Measurements from ENCODE around the gene AGPAT2.

Gene AGPAT2

DNA sequence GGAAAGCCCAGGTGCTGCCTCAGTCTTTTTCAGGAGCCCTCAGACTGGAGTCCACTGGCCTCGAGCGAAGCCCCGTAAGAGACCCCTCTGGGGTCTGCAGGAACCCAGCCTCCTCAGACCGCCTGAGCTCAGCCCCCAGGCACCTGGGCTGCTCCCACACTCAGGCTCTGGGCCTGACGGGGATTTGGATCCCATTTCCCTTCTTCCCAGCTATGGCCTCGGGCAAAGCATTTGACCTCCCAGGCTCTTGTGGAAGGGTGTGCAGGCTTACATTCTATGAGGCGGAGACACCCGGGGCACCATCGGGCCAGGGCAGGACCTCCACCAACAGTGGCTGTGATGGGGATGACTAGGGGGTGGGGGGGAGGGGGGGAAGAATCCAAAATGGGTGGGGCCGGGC, 4.5 kb downstream of the AGPAT2 start:
- H3K4me1 ChIP-seq (ENCODE audit: control insufficient read depth, insufficient read depth, low read length), result peaks cover 3% of the 10 kb centered on the region
- peaks cover 3% of the 10 kb centered on the region for H3K36me3 ChIP-seq (ENCODE audit: control insufficient read depth, insufficient read depth, low read length)
- no peaks in the 10 kb centered on the region for H3K27me3 ChIP-seq (ENCODE audit: control insufficient read depth, insufficient read depth, low read length)
- no peak overlapping the region for H3K4me3 ChIP-seq (ENCODE audit: low read depth, low read length)
- H3K9me3 ChIP-seq (ENCODE audit: control insufficient read depth, insufficient read depth, low read length), result no peaks in the 10 kb centered on the region
- H3K9ac ChIP-seq (ENCODE audit: low read depth, low read length), result peak overlapping the region; percentile 60

DNA sequence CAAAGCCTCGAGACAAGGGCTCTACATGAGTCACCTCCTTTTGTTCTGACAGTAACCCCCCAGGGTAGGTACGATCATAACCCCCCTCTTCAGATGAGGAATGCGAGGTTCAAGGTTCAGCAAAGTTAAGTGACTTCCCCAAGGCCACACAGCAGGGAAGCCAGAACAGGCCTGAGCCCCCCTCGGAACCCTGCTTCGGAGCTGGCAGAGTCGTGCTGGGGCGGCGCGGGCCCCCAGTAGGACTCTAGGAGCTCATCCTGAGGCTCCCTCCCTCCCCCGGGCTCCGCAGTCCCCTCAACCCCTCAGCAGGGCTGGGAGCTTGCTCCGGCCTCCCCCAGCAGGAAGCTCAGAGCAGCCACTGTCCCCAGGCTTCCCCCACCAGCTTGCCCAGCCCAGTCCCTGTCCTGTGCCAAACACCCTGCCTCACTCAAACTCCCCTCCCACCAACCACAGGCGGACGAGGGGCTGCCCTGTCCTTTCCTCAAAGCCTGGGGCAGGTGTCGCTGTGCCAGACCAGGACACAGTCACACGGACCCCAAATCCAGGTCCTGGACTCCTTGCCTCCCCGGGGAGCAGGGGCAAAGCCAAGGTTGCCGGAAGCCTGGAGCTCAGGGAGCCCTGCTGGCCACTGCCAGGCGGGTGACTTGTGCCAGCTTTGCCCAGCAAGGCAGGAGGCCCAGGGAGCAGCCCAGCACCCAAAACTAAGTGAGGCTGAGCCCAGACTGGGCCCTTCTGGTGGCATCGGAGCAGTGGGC, 5.1 kb downstream of the AGPAT2 start:
- Histone ChIP-seq H3K27me3 (ENCODE audit: control insufficient read depth, insufficient read depth, low read length) (no peaks in the 10 kb centered on the region), H3K4me1 (ENCODE audit: control insufficient read depth, insufficient read depth, low read length) (peaks cover 3% of the 10 kb centered on the region), H3K4me3 (ENCODE audit: low read depth, low read length) (no peak overlapping the region), H3K36me3 (ENCODE audit: control insufficient read depth, insufficient read depth, low read length) (peaks cover 3% of the 10 kb centered on the region), H3K9me3 (ENCODE audit: control insufficient read depth, insufficient read depth, low read length) (no peaks in the 10 kb centered on the region), H3K9ac (ENCODE audit: low read depth, low read length) (peak overlapping the region; percentile 60)

DNA sequence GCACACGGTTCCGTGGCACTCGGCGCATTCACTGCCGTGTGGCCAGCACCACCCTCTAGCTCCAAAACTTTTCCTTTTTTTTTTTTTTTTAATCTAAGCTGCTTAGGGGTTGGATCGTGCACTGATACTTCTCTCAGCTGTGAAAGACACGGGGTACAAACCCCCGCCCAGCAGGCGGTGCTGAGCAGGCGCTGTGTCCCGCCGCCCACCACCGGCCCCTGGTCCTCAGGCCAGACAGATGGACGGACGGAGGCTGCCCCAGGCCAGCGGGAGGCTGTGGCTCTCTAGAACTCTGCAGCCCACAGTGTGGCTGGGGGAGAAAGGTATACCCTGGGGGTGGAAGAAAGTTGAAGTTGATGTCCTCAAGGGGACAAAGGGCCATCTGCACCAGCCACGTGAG, 6.2 kb downstream of the AGPAT2 start:
- H3K4me1 ChIP-seq (ENCODE audit: control insufficient read depth, insufficient read depth, low read length), result peaks cover 3% of the 10 kb centered on the region
- H3K4me3 ChIP-seq (ENCODE audit: low read depth, low read length), result no peak overlapping the region
- peaks cover 3% of the 10 kb centered on the region for H3K36me3 ChIP-seq (ENCODE audit: control insufficient read depth, insufficient read depth, low read length)
- no peaks in the 10 kb centered on the region for H3K27me3 ChIP-seq (ENCODE audit: control insufficient read depth, insufficient read depth, low read length)
- H3K9ac ChIP-seq (ENCODE audit: low read depth, low read length), result no peak overlapping the region
- H3K9me3 ChIP-seq (ENCODE audit: control insufficient read depth, insufficient read depth, low read length), result no peaks in the 10 kb centered on the region

DNA sequence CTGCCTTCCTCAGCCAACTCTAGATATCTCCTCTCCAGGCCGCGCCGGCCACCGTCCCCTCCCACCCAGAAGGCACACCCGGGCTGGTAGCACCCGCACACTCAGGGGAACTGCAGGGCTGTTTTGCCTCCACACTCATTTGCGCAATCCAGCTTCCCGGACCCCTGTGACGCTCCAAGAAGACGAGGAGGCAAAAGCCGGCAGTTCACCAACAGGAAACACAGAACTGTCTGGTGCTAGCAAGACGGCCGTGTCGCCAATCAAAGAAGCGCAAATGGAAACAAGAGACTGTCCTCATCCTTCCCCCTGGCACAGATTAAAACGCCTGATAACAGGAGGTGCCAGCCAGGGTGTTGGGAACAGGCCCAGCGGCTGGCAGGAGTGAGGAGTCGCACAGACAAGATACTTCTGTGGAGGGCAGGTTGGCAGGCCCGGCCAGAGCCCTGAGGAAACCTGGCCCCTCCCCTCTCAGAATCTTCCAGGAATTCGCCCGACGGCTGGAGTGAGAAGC, 7.8 kb downstream of the AGPAT2 start:
- H3K36me3 ChIP-seq (ENCODE audit: control insufficient read depth, insufficient read depth, low read length), result peaks cover 6% of the 10 kb centered on the region
- no peak overlapping the region for H3K4me3 ChIP-seq (ENCODE audit: low read depth, low read length)
- H3K9ac ChIP-seq (ENCODE audit: low read depth, low read length), result no peak overlapping the region
- no peaks in the 10 kb centered on the region for H3K9me3 ChIP-seq (ENCODE audit: control insufficient read depth, insufficient read depth, low read length)
- H3K27me3 ChIP-seq (ENCODE audit: control insufficient read depth, insufficient read depth, low read length), result no peaks in the 10 kb centered on the region
- no peaks in the 10 kb centered on the region for H3K4me1 ChIP-seq (ENCODE audit: control insufficient read depth, insufficient read depth, low read length)

DNA sequence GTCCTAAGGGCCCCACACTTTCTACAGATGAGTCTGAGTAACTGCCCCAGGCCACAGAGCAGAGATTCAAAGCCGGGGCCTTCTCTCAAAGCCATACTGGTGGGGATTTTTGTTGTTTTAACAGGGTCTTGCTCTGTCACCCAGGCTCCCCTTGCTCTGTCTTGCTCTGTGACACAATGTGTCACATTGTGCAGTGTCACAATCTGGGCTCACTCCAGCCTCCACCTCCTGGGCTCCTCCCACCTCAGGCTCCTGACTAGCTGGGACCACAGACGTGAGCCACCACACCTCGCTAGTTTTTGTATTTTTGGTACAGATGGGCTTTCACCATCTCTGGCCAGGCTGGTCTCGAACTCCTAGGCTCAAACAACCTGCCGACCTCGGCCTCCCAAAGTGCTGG, 8.6 kb downstream of the AGPAT2 start:
- no peak overlapping the region for H3K9ac ChIP-seq (ENCODE audit: low read depth, low read length)
- no peak overlapping the region for H3K4me3 ChIP-seq (ENCODE audit: low read depth, low read length)

GRCh38 chr9:136678034-136678433, 9.2 kb downstream of the AGPAT2 start:
- H3K9ac ChIP-seq (ENCODE audit: low read depth, low read length), result no peak overlapping the region
- H3K9me3 ChIP-seq (ENCODE audit: control insufficient read depth, insufficient read depth, low read length), result no peaks in the 10 kb centered on the region
- peaks cover 14% of the 10 kb centered on the region for H3K36me3 ChIP-seq (ENCODE audit: control insufficient read depth, insufficient read depth, low read length)
- H3K27me3 ChIP-seq (ENCODE audit: control insufficient read depth, insufficient read depth, low read length), result no peaks in the 10 kb centered on the region
- no peak overlapping the region for H3K4me3 ChIP-seq (ENCODE audit: low read depth, low read length)
- no peaks in the 10 kb centered on the region for H3K4me1 ChIP-seq (ENCODE audit: control insufficient read depth, insufficient read depth, low read length)

More for the DNA sequence above, 8.6 kb downstream of the AGPAT2 start:
- Histone ChIP-seq H3K9me3 (ENCODE audit: control insufficient read depth, insufficient read depth, low read length) (no peaks in the 10 kb centered on the region), H3K4me1 (ENCODE audit: control insufficient read depth, insufficient read depth, low read length) (no peaks in the 10 kb centered on the region), H3K36me3 (ENCODE audit: control insufficient read depth, insufficient read depth, low read length) (peaks cover 13% of the 10 kb centered on the region), H3K27me3 (ENCODE audit: control insufficient read depth, insufficient read depth, low read length) (no peaks in the 10 kb centered on the region)

DNA sequence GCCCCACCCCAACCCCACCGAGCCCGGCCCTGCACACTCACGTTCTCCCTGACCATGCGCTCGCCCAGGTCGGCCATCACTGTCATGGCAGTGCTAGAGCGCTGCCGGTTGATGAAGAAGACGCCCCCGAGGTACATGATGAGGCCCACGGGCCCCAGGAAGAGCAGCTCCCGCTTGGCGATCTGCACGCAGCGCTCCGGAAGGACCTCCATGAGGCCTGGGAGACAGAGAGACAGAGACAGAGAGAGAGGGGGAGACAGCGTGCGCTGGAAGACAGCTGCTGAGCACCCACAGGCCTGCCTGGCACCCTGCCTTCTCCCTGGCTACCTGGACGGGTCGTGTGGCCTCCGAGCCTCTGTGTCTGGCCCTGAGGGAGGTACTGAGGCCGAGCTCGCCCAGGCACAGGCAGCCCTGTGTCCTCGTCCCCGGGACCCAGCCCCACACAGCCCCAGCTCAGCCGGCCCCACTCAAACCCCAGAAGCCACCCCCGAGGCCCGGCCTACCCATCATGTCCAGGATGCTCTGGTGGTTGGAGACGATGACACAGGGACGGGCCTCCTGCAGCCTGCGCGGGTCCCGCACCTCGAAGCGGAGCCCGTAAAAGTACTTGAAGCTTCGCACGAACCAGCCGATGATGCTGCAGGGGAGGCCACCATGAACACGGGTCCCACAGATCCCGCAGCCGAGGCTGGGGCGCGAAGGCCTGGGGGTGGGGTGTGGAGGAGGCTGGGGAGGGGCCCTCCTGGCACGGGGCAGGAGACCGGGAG, 10.2 kb downstream of the AGPAT2 start:
- Histone ChIP-seq H3K27me3 (ENCODE audit: control insufficient read depth, insufficient read depth, low read length) (no peaks in the 10 kb centered on the region), H3K4me1 (ENCODE audit: control insufficient read depth, insufficient read depth, low read length) (no peaks in the 10 kb centered on the region), H3K9ac (ENCODE audit: low read depth, low read length) (no peak overlapping the region), H3K36me3 (ENCODE audit: control insufficient read depth, insufficient read depth, low read length) (peaks cover 14% of the 10 kb centered on the region), H3K4me3 (ENCODE audit: low read depth, low read length) (no peak overlapping the region), H3K9me3 (ENCODE audit: control insufficient read depth, insufficient read depth, low read length) (no peaks in the 10 kb centered on the region)

GRCh38 chr9:136676297-136676794, 10.9 kb downstream of the AGPAT2 start:
- Histone ChIP-seq H3K9ac (ENCODE audit: low read depth, low read length) (no peak overlapping the region), H3K9me3 (ENCODE audit: control insufficient read depth, insufficient read depth, low read length) (no peaks in the 10 kb centered on the region), H3K4me1 (ENCODE audit: control insufficient read depth, insufficient read depth, low read length) (no peaks in the 10 kb centered on the region), H3K4me3 (ENCODE audit: low read depth, low read length) (no peak overlapping the region), H3K27me3 (ENCODE audit: control insufficient read depth, insufficient read depth, low read length) (no peaks in the 10 kb centered on the region), H3K36me3 (ENCODE audit: control insufficient read depth, insufficient read depth, low read length) (peaks cover 14% of the 10 kb centered on the region)

- H3K36me3 ChIP-seq (ENCODE audit: control insufficient read depth, insufficient read depth, low read length), result peaks cover 14% of the 10 kb centered on the region
These were observed 11.6 kb downstream of the AGPAT2 start for GRCh38 chr9:136675477-136676296.

GRCh38 chr9:136674786-136675349, 12.4 kb downstream of the AGPAT2 start:
- Histone ChIP-seq H3K4me1 (ENCODE audit: control insufficient read depth, insufficient read depth, low read length) (no peaks in the 10 kb centered on the region), H3K9ac (ENCODE audit: low read depth, low read length) (no peak overlapping the region), H3K9me3 (ENCODE audit: control insufficient read depth, insufficient read depth, low read length) (no peaks in the 10 kb centered on the region), H3K4me3 (ENCODE audit: low read depth, low read length) (no peak overlapping the region), H3K27me3 (ENCODE audit: control insufficient read depth, insufficient read depth, low read length) (no peaks in the 10 kb centered on the region), H3K36me3 (ENCODE audit: control insufficient read depth, insufficient read depth, low read length) (peaks cover 14% of the 10 kb centered on the region)

More at GRCh38 chr9:136675477-136676296, 11.6 kb downstream of the AGPAT2 start:
- H3K9me3 ChIP-seq (ENCODE audit: control insufficient read depth, insufficient read depth, low read length), result no peaks in the 10 kb centered on the region
- H3K9ac ChIP-seq (ENCODE audit: low read depth, low read length), result no peak overlapping the region
- no peaks in the 10 kb centered on the region for H3K4me1 ChIP-seq (ENCODE audit: control insufficient read depth, insufficient read depth, low read length)
- no peak overlapping the region for H3K4me3 ChIP-seq (ENCODE audit: low read depth, low read length)
- no peaks in the 10 kb centered on the region for H3K27me3 ChIP-seq (ENCODE audit: control insufficient read depth, insufficient read depth, low read length)
